GM21515 (cell line): ENCODE data around the gene TMEM218.
"Not testable (repeated sequence)": the region's sequence is repeated elsewhere in the genome, so short reads cannot be mapped to it uniquely, and the experiment has no call there.

ENCODE experiments used
- ATAC-seq: cut with Tn5 transposase; IDR thresholded peaks from one replicate; pipeline ENCODE4 v1.9.1; 2021; ENCODE audit not compliant: unreplicated experiment

TMEM218 gene

DNA sequence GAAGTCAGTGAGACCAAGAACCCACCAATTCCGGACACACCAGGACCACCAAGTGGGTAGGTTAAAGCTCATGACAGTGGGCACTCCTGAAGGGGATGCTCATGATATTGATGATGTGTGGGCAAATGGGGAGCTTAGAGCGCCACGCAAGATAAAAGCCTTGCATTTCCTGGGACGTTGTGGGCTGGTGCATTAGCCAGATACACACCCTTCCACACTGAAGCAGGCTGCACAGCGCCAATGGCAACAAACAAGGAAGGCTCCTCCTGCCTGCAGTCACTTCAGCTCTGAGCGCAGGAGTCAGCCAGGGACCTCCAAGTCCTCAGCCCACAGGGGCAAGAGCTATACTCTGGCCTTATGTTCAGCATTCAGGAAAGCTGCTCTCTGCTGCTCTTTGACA lies 20.6 kb downstream of the TMEM218 start:
- ATAC-seq = no peak

DNA sequence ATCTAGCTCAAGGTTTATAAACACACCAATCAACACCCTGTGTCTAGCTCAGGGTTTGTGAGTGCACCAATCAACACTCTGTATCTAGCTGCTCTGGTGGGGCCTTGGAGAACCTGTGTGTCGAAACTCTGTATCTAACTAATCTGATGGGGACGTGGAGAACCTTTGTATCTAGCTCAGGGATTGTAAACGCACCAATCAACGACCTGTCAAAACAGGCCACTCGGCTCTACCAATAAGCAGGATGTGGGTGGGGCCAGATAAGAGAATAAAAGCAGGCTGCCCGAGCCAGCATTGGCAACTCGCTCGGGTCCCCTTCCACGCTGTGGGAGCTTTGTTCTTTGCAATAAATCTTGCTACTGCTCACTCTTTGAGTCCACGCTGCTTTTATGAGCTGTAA lies 21.3 kb downstream of the TMEM218 start:
- not testable (repeated sequence) for ATAC-seq

GRCh38 chr11:125089481-125089880 lies 21.9 kb downstream of the TMEM218 start:
- ATAC-seq = not testable (repeated sequence)

DNA sequence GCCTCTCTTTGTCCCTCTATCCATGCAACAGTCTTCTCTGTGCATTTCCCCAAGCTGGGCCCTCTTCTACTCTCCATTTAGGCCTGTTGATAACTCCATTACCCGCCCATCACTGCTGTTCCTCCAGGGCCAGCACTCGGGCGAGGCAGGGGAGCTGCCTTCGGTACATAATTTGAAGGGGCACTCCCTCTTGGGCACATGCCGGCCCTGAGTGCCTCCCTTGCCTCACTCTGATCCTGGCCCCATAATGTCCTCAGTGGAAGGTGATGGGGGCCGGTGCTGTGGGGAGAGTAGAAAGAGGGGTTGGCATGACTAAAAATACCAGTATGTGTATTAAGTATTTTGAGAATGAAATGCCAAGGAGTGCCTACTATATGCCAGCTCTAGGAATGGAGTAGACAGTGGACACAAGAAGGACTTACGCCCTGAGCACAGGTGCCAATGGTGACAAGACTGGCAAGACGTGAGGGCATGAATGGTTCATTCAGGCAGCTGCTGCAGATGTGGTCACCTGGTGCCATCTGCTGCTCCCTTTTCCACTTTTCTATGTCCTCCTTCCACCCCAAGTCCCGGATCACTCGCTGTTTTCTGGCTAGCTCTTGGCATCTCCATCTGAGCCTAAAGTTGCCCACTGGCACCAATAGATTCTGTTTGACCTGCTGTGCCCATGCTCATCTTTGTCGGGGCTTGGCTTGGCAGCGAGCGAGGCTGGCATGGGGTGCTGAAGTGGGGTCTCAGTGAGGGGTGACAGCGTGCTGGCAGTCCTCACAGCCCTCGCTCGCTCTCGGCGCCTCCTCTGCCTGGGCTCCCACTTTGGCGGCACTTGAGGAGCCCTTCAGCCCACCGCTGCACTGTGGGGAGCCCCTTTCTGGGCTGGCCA lies 22.6 kb downstream of the TMEM218 start:
- no peak for ATAC-seq

DNA sequence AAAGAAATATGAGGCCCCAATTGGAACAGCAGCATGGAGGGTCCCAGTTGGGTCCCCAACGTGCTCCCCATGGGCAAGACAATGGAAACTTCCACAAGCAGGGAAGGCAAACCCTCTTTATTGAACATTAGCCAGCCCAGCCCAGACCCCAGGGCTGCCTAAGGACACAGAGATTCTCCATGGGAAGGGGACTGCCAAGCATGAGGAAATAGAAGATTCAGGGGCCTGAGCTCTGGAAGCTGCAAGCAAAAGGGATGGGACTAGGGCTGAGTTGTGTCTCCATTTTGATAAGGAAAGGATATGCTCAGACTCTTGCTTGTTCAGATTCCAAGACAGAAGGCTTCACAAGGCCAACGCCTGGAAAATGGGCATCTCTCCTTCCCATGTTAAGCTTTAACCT lies 23.3 kb downstream of the TMEM218 start:
- no peak for ATAC-seq

DNA sequence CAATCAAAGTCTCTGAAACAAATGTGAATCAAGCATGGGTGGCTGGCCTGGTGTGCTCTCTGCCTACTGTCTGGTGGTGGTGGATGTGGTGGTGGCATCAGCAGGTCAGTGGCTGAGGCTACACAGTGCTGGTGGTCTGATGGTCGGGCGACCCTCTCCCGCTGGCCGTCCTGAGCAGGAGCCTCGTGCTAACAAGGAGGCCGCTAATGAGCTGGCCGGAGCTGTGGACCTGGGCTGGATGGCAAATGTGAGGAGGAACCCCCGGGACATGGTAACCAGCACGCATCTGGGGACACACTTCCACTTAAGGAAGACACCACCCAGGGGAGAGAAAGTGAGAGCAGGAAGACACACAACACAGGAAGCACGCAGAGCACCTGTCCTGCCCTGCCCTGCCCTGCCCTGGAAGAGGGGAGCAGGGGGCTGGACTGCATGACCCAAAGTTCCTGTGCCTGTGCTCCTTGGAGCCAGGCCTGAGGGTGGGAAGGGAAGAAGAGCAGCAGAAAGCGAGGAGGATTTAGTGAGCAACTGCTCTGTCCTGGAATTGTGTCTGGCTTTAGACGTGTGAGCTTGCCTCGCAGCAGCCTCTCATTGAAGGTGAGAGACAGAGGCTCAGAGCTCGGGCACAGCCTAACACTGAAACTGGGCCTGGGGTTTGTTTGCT lies 24.7 kb downstream of the TMEM218 start:
- no peak for ATAC-seq

GRCh38 chr11:125085301-125086081 lies 25.9 kb downstream of the TMEM218 start:
- no peak for ATAC-seq

DNA sequence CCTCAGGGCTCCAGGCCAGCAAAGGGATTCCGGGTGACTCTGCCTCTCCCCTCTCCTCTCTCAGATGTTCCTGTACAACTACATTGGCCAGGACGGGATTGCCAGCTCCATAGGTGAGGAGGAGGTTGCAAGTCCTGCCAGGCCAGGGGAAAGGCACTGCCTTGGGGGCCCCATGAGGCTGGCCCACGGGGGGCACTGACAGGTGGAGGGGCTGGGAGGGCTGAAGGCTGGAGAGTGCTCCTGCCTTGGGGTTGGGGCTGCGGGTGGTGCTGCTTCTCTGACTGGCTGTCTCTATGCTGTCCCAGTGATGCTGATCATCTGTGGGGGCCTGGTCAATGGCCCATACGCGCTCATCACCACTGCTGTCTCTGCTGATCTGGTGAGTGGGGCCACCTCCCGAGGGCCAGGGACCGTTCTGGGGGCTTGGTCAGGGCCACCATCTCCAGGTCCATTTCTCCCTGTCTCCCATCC lies 26.6 kb downstream of the TMEM218 start:
- no peak for ATAC-seq

DNA sequence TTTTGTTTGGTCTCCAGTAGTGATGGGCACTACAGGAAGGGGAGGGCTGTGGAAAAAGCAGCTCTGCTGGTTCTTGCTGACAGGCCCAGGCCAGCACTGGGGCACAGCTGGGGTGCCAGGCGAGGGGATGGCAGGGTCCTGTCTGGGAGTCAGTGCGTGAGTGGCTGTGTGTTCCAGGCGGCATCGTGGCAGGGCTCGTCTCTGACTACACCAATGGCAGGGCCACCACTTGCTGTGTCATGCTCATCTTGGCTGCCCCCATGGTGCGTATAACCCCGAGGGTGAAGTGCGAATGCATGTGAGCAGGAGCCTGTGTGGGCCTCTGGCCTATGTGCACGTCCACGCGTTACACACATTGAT lies 27.4 kb downstream of the TMEM218 start:
- no peak for ATAC-seq

DNA sequence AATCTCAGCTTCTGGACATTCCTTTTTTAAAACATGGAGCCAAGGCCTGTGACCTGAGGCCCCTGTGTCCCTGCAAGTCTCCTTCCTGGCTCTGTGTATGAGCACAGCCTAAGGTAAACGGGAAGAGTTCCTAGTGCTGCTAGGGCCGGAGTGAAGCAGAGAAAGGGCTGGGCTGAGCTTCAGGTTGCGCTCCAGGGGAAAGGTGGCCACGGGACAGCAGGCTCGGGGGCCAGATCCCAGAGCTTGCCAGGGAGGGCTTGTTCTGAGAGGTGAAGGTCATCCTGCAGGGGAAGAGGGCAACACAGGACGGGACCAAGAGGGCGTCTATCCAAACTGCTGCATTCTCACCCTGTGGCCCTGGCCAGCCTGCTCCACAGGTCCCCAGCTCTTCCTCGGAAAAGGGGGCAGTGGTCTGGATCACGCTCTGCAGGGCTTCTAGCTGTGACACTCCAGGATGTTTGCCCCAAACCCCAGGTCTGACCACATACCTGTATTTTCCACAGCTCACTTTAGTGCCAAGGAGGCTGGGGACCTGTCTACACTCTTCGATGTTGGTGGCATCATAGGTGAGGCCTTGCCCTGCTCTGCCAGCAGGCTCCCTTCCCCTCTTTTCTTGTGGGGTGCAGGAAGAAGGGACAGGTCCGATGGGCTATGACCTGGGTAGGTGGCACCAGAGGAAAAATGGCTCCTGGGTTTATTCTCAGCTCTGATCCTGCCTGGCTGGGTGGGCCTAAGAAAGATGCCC lies 27.9 kb downstream of the TMEM218 start:
- no peak for ATAC-seq

DNA sequence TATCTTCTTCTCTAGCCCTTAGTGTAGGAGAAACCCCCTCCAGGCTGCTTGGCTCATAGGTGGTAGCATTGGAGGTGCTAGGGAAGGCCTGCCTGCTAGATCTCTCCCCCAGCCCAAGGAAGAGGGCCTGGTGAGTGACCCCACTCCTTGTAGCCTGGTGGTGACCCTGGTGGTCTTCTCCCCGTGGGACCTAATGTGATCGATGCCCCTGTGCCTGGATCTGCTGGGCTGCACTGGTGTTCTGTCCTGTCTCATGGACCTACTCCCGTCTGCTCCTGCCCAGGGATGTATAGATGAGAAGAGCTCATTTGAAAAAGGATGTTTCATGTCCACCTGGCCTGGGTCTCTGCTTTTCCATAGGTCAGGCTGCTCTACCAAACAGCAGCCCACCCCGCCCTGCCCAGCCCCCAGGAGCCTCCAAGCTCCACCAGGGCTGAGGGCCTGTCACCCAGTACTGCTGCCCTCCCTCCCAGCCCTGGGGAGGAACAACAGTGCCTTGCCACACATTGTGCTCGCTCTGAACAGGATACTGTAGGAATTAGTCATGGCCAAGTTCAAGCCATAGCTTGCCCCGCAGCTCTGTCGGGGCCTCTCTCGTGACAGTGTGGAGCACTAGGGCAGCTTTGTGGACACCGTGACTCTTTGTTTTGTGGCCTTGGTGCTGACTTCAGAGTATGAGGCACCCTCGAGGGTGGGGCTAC lies 28.7 kb downstream of the TMEM218 start:
- no peak for ATAC-seq

DNA sequence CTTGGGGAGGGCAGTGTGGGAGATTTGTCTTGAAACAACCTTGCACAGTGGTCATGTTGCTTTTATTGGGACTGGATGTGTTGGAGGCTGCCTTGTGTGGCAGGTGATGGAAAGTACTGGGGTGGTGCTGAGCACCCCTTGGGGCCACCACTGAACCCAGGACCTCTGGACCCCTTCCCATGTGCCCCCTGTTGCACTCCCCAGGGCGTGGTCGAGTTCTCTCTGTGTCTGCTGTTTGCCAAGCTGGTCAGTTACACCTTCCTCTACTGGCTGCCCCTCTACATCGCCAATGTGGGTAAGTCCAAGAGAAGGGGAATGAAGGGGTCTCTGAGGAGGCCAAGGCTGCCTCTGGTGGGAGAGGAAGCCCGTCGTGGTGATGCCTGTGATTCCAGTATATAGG lies 29.4 kb downstream of the TMEM218 start:
- no peak for ATAC-seq

GRCh38 chr11:125081098-125081798 lies 30.2 kb downstream of the TMEM218 start:
- ATAC-seq = no peak

- no peak for ATAC-seq
Observed at GRCh38 chr11:125080531-125080911, 30.9 kb downstream of the TMEM218 start.

- ATAC-seq = no peak
Observed at GRCh38 chr11:125079878-125080530, 31.4 kb downstream of the TMEM218 start.

DNA sequence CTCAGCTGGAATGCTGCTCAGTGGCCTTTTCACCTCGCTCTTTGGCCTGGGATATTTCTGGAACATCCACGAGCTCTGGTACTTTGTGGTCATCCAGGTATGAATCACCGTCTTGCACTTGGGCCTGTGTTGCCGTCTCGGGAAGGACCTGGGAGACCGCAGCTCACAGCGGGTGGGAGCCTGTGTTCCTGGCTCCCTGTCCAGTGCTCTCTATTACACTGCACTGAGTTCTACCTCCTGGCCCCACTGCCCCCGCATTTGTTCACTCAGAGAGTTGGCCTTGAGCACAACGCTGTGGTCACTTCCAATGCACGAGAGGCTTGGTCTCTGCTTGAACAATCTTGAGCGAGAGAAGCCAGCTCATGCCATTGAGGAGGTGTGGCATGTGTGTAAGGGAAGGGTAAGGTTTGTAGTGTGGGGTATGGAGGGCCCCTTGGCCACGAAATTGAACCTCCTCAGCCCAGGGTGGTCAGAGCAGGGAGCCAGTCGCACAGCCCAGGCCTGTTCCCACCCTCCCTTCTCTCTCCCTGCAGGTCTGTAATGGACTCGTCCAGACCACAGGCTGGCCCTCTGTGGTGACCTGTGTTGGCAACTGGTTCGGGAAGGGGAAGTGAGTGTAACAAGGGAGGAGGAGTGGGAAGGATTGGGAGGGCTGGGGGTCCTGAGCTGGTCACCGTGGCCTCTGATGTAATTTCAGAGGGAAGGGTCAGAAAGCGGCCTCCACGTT lies 32.1 kb downstream of the TMEM218 start:
- ATAC-seq = no peak

DNA sequence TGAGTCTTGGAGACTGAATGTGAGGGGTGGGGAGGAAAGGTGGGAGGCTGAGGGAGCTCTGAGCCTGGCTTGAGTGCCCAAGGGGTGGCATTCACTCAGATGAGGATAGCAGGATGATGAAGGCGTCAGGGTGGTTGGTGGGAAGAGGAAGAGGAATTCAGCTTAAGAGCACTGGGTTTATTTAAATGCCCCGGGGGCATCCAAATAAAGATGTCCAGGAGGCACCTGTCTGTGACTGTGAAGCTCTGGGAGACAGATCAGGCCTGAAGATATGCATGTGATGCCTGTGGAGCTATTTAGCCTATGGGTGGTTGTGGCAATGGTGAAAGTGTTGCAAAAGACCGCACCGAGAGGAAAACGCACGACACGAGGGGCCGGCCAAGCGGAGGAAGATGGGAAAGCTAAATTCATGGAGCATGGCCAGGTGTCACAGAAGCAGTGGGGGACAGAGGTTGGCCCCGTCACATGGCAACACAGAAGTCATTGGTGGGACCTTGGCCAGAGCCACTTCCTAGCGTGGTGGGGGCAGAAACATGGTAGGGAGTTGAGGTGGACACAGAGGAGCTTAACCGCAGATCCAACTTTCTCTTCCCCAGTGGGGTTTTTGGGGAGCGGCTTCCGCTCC lies 32.8 kb downstream of the TMEM218 start:
- no peak for ATAC-seq

DNA sequence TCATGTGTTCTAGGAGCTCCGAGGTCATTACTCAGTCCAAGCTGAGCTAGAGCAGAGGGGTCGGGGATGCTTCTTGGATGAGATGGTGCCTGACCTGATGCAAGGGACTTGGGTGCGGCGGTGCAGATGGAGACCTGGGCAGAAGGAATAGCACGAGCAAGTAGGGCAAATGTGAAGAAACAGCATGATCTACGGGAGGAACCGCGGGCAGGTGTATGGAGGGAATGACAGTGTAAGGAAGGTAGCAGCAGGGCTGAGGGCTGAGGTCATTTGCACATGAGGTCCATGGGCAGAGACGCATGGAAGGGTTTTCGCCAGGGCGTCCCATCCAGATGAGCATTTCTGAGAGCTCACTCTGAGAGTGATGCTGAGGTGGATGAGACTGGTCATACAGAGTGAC lies 33.4 kb downstream of the TMEM218 start:
- ATAC-seq = no peak
